ENCODE results near the gene TCF12.

The TCF12 gene

DNA sequence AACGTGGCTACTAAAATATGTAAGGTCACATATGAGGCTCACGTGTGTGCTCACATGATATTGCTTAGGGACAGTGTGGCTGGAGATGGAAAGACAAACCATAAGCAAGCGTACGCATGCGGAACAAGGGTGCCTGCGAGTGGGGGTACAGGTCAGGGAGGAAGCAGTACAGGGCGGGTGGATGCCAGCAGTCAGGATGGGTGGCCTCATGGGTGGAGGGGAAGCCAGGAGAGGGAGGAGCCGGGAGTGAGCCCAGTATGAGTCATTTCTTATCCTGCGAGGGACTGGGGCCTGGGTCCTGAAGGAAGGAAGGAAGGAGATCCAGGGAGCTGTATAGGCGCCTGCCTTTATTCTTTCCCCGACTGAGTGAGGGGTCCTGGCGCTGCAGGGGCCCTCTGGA lies 415.8 kb downstream of the TCF12 start:
- Histone ChIP-seq H3K27ac (replicated peaks) (no peak overlapping the region), H3K27me3 (ENCODE audit: insufficient read depth, poor library complexity, severe bottlenecking) (no peaks in the 10 kb centered on the region), H3K4me3 (replicated peaks; ENCODE audit: insufficient read depth, low read length) (no peak overlapping the region)
- DNase-seq (ENCODE audit: low read depth in 1 of 2, low spot score in 1 of 2), result no peak
- TF ChIP-seq GABPA (IDR thresholded peaks at IDR 0.05; ENCODE audit: low read depth) (no peak), SPI1 (IDR thresholded peaks at IDR 0.05; ENCODE audit: borderline replicate concordance, low read depth) (no peak), POLR2AphosphoS5 (IDR thresholded peaks at IDR 0.05; ENCODE audit: low read depth) (no peak)
- TF ChIP-seq, protein P1, sequence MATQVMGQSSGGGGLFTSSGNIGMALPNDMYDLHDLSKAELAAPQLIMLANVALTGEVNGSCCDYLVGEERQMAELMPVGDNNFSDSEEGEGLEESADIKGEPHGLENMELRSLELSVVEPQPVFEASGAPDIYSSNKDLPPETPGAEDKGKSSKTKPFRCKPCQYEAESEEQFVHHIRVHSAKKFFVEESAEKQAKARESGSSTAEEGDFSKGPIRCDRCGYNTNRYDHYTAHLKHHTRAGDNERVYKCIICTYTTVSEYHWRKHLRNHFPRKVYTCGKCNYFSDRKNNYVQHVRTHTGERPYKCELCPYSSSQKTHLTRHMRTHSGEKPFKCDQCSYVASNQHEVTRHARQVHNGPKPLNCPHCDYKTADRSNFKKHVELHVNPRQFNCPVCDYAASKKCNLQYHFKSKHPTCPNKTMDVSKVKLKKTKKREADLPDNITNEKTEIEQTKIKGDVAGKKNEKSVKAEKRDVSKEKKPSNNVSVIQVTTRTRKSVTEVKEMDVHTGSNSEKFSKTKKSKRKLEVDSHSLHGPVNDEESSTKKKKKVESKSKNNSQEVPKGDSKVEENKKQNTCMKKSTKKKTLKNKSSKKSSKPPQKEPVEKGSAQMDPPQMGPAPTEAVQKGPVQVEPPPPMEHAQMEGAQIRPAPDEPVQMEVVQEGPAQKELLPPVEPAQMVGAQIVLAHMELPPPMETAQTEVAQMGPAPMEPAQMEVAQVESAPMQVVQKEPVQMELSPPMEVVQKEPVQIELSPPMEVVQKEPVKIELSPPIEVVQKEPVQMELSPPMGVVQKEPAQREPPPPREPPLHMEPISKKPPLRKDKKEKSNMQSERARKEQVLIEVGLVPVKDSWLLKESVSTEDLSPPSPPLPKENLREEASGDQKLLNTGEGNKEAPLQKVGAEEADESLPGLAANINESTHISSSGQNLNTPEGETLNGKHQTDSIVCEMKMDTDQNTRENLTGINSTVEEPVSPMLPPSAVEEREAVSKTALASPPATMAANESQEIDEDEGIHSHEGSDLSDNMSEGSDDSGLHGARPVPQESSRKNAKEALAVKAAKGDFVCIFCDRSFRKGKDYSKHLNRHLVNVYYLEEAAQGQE (IDR thresholded peaks at IDR 0.05; ENCODE audit: insufficient replicate concordance, low read depth), result no peak
- TF ChIP-seq, protein P2, sequence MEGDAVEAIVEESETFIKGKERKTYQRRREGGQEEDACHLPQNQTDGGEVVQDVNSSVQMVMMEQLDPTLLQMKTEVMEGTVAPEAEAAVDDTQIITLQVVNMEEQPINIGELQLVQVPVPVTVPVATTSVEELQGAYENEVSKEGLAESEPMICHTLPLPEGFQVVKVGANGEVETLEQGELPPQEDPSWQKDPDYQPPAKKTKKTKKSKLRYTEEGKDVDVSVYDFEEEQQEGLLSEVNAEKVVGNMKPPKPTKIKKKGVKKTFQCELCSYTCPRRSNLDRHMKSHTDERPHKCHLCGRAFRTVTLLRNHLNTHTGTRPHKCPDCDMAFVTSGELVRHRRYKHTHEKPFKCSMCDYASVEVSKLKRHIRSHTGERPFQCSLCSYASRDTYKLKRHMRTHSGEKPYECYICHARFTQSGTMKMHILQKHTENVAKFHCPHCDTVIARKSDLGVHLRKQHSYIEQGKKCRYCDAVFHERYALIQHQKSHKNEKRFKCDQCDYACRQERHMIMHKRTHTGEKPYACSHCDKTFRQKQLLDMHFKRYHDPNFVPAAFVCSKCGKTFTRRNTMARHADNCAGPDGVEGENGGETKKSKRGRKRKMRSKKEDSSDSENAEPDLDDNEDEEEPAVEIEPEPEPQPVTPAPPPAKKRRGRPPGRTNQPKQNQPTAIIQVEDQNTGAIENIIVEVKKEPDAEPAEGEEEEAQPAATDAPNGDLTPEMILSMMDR (IDR thresholded peaks at IDR 0.05; ENCODE audit: insufficient read depth, low read length), result no peak

DNA sequence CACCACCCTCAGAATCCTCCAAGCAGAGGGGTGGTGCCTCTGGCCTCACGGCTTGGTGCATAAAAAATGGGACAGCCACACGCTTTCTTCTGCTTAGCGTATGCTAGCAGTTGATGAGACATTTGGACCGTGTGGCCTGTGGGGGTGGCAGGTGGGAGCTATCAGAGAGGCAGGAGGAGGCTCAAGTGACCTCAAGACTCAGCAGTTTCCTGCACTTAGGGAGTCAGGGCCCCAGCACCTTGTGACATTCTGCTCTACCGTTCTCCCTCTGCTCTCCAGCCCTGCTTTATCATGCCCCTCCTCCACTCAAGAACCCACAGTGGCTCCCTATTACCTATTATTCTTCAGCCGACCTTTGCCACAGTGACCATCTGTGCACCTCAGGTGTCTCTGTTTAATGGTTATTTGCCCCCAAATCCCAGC lies 416.9 kb downstream of the TCF12 start:
- no peaks in the 10 kb centered on the region for H3K27me3 ChIP-seq (ENCODE audit: insufficient read depth, poor library complexity, severe bottlenecking)
- no peak for TF ChIP-seq SPI1 (IDR thresholded peaks at IDR 0.05; ENCODE audit: borderline replicate concordance, low read depth)
- no peak overlapping the region for H3K4me3 ChIP-seq (replicated peaks; ENCODE audit: insufficient read depth, low read length)
- no peak for DNase-seq (ENCODE audit: low read depth in 1 of 2, low spot score in 1 of 2)
- H3K27ac ChIP-seq (replicated peaks), result no peak overlapping the region

DNA sequence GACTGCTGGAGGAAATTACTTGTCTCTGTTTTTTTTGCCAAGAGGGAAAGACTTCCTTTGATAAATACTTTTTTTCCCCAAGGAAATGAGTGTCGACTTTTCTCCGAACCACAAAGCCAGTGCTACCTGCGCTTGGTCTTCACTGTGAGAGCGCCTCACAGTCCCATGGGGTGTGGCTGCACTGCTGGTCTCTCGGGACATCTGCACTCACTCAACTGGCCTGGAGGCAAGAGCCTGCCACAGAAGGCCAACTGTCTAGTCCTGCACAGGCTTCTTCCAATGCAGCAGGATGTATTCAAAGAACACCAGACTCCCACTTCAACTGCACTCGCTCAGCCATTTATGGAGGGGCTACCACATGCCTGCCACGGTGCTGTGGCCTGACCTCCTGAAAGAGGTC lies 417.3 kb downstream of the TCF12 start:
- no peak overlapping the region for H3K4me3 ChIP-seq (replicated peaks; ENCODE audit: insufficient read depth, low read length)
- H3K27ac ChIP-seq (replicated peaks), result no peak overlapping the region
- no peak for DNase-seq (ENCODE audit: low read depth in 1 of 2, low spot score in 1 of 2)
- H3K27me3 ChIP-seq (ENCODE audit: insufficient read depth, poor library complexity, severe bottlenecking), result no peaks in the 10 kb centered on the region
- TF ChIP-seq SPI1 (IDR thresholded peaks at IDR 0.05; ENCODE audit: borderline replicate concordance, low read depth) (no peak), POLR2AphosphoS5 (IDR thresholded peaks at IDR 0.05; ENCODE audit: low read depth) (no peak)
- TF ChIP-seq, protein P1 (IDR thresholded peaks at IDR 0.05; ENCODE audit: insufficient replicate concordance, low read depth), result no peak
- TF ChIP-seq, protein P2 (IDR thresholded peaks at IDR 0.05; ENCODE audit: insufficient read depth, low read length), result no peak

DNA sequence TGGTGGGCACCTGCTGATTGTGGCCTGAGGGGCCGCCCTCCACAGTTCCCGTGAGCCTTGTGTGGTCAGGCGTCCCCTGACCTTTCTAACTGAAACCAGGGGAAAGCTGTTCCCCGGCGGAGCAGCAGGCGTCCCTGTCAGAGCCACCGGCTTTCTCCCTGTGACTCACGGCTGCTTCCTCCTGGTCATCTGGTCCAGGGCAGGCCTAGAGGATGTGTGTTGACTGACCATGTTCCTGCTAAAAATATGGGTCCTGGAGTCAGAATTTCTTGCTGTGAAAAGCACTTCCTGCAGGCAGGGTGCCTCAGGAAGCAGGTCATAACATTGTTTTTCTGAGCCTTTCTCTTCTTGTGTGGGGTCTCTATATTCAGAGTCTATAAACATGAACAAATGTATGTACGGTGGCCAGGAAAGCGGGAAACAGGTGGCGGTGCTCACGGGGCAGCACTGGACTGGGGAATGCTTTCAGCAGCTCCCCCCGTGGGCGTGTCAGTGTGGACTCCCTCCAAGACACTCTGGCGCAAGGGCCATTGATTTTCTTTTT lies 419.5 kb downstream of the TCF12 start:
- no peak for DNase-seq (ENCODE audit: low read depth in 1 of 2, low spot score in 1 of 2)
- no peak overlapping the region for H3K4me3 ChIP-seq (replicated peaks; ENCODE audit: insufficient read depth, low read length)
- TF ChIP-seq, protein P1 (IDR thresholded peaks at IDR 0.05; ENCODE audit: insufficient replicate concordance, low read depth), result no peak
- TF ChIP-seq SPI1 (IDR thresholded peaks at IDR 0.05; ENCODE audit: borderline replicate concordance, low read depth), result no peak
- TF ChIP-seq, protein P2 (IDR thresholded peaks at IDR 0.05; ENCODE audit: insufficient read depth, low read length), result no peak
- no peak for TF ChIP-seq POLR2AphosphoS5 (IDR thresholded peaks at IDR 0.05; ENCODE audit: low read depth)
- TF ChIP-seq GABPA (IDR thresholded peaks at IDR 0.05; ENCODE audit: low read depth), result no peak
- H3K27me3 ChIP-seq (ENCODE audit: insufficient read depth, poor library complexity, severe bottlenecking), result no peaks in the 10 kb centered on the region
- no peak overlapping the region for H3K27ac ChIP-seq (replicated peaks)

All from HL-60 (cell line).